ENCODE measurements around the gene LRPAP1. TPM values are rescaled to one million over a fixed set of nuclear protein-coding genes. Genes with fewer than 3 reads are reported as not detected.

The LRPAP1 gene
- total and polyA plus RNA-seq, 10 of the 15 experiments (the other 5 are each of a cell fraction or from before 2014, with no cell fraction given), result 1.0 to 100 (median 51.1) TPM

DNA sequence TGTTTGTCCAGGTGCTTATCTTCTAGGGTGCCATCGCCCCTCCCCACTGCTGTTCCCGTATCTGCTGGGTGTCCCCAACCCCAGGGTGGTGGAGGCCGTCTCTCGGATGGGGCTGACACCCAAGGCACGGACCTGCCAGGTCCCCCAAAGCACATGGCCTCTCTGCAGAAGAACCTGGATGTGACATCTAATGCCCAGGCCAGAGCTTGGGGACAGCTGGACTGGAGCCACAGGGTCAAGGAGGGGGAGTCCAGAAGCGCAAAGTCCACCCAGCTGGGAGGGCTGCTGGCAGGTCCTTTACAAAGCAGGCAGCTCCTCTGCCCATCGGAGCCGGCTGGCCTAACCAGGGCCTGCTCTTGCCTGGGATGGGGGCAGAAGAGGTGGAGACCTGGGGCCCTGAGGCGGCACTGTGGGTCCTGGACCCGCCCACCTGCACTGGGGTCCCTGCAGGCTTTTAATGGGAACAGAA, 69.9 kb downstream of the LRPAP1 start:
- TF ChIP-seq YBX1 (IDR thresholded peaks at IDR 0.05) (no peak), SMAD1 (IDR thresholded peaks at IDR 0.05; ENCODE audit: low read depth, partially characterized antibody) (no peak), ZNF622 (IDR thresholded peaks at IDR 0.05) (no peak), SRF (IDR thresholded peaks at IDR 0.05; ENCODE audit: low read depth in 2 of 2, low read length in 2 of 2) (no peak), TARDBP (IDR thresholded peaks at IDR 0.05; ENCODE audit: borderline replicate concordance) (no peak), SUPT20H (IDR thresholded peaks at IDR 0.05; ENCODE audit: borderline replicate concordance, control insufficient read depth, low read depth, low read length) (no peak)
- TF ChIP-seq, protein P1, sequence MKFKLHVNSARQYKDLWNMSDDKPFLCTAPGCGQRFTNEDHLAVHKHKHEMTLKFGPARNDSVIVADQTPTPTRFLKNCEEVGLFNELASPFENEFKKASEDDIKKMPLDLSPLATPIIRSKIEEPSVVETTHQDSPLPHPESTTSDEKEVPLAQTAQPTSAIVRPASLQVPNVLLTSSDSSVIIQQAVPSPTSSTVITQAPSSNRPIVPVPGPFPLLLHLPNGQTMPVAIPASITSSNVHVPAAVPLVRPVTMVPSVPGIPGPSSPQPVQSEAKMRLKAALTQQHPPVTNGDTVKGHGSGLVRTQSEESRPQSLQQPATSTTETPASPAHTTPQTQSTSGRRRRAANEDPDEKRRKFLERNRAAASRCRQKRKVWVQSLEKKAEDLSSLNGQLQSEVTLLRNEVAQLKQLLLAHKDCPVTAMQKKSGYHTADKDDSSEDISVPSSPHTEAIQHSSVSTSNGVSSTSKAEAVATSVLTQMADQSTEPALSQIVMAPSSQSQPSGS (IDR thresholded peaks at IDR 0.05; ENCODE audit: low read length), result no peak
- TF ChIP-seq, protein P2, sequence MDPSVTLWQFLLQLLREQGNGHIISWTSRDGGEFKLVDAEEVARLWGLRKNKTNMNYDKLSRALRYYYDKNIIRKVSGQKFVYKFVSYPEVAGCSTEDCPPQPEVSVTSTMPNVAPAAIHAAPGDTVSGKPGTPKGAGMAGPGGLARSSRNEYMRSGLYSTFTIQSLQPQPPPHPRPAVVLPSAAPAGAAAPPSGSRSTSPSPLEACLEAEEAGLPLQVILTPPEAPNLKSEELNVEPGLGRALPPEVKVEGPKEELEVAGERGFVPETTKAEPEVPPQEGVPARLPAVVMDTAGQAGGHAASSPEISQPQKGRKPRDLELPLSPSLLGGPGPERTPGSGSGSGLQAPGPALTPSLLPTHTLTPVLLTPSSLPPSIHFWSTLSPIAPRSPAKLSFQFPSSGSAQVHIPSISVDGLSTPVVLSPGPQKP (IDR thresholded peaks at IDR 0.05; ENCODE audit: low read depth, low read length), result no peak
- TF ChIP-seq, protein P3, sequence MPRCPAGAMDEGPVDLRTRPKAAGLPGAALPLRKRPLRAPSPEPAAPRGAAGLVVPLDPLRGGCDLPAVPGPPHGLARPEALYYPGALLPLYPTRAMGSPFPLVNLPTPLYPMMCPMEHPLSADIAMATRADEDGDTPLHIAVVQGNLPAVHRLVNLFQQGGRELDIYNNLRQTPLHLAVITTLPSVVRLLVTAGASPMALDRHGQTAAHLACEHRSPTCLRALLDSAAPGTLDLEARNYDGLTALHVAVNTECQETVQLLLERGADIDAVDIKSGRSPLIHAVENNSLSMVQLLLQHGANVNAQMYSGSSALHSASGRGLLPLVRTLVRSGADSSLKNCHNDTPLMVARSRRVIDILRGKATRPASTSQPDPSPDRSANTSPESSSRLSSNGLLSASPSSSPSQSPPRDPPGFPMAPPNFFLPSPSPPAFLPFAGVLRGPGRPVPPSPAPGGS (IDR thresholded peaks at IDR 0.05; ENCODE audit: borderline replicate concordance, insufficient read depth, low read depth, low read length, poor library complexity, severe bottlenecking), result no peak
- TF ChIP-seq, protein P4, sequence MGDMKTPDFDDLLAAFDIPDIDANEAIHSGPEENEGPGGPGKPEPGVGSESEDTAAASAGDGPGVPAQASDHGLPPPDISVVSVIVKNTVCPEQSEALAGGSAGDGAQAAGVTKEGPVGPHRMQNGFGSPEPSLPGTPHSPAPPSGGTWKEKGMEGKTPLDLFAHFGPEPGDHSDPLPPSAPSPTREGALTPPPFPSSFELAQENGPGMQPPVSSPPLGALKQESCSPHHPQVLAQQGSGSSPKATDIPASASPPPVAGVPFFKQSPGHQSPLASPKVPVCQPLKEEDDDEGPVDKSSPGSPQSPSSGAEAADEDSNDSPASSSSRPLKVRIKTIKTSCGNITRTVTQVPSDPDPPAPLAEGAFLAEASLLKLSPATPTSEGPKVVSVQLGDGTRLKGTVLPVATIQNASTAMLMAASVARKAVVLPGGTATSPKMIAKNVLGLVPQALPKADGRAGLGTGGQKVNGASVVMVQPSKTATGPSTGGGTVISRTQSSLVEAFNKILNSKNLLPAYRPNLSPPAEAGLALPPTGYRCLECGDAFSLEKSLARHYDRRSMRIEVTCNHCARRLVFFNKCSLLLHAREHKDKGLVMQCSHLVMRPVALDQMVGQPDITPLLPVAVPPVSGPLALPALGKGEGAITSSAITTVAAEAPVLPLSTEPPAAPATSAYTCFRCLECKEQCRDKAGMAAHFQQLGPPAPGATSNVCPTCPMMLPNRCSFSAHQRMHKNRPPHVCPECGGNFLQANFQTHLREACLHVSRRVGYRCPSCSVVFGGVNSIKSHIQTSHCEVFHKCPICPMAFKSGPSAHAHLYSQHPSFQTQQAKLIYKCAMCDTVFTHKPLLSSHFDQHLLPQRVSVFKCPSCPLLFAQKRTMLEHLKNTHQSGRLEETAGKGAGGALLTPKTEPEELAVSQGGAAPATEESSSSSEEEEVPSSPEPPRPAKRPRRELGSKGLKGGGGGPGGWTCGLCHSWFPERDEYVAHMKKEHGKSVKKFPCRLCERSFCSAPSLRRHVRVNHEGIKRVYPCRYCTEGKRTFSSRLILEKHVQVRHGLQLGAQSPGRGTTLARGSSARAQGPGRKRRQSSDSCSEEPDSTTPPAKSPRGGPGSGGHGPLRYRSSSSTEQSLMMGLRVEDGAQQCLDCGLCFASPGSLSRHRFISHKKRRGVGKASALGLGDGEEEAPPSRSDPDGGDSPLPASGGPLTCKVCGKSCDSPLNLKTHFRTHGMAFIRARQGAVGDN (IDR thresholded peaks at IDR 0.05), result no peak
- Histone ChIP-seq H3K9ac (ENCODE audit: control insufficient read depth, insufficient read depth, low read length) (no peak overlapping the region), H3K4me1 (ENCODE audit: control insufficient read depth, insufficient read depth, low read length) (no peaks in the 10 kb centered on the region), H3K4me2 (ENCODE audit: control insufficient read depth, insufficient read depth) (no peak overlapping the region), H3K9me3 (replicated peaks; ENCODE audit: control insufficient read depth, insufficient read depth, low read length) (no peaks in the 10 kb centered on the region), H3K36me3 (ENCODE audit: control insufficient read depth in 2 of 2, insufficient read depth in 2 of 2, low read length in 1 of 2) (no peaks in the 10 kb centered on the region), H3K79me2 (ENCODE audit: control insufficient read depth, insufficient read depth, low read length) (no peaks in the 10 kb centered on the region), H3K27me3 (replicated peaks in 1 of 2; ENCODE audit: control insufficient read depth in 2 of 2, insufficient read depth in 2 of 2, low read length in 1 of 2) (peaks cover 0 to 5% of the 10 kb centered on the region in 2 experiments; a peak in 2 of 4 replicates), H3K27ac (ENCODE audit: control insufficient read depth, insufficient read depth) (no peak overlapping the region), H3K4me3 (no peak overlapping the region), H2AFZ (ENCODE audit: control insufficient read depth, low read depth, low read length) (no peak overlapping the region), H4K20me1 (ENCODE audit: control insufficient read depth, insufficient read depth) (no peaks in the 10 kb centered on the region)
- CTCF ChIA-PET, result no interaction called here
- 51% methylated on average over 10 of the region's 10 CpGs for WGBS (ENCODE audit: insufficient coverage, insufficient replicate concordance, low lambda C conversion rate, missing lambda C conversion rate)
- in situ Hi-C loops (cut with MboI) (no loop called here), intact Hi-C loops (cut with micrococcal nuclease; ENCODE audit: unreplicated experiment) (no loop called here)
- RAD21 ChIA-PET (ENCODE audit: unreplicated experiment), result no interaction called here
- FAIRE-seq, result no peak
- POLR2A ChIA-PET, result no interaction called here
- ATAC-seq, result no peak
- DNase-seq (ENCODE audit: low read depth, low spot score), result no peak
- SMC1A ChIA-PET (ENCODE audit: uncharacterized antibody, unreplicated experiment), result no interaction called here
- BruUV-seq (replicated peaks), result no TSS peak

All from GM12878 (cell line).